ENCODE data around the gene FAM241B. TPM values are rescaled to one million over a fixed set of nuclear protein-coding genes. Genes with fewer than 3 reads are reported as not detected.

FAM241B gene
- polyA plus RNA-seq, 1 donor from 2014 or later: 135 TPM

- Histone ChIP-seq H3K79me2 (replicated peaks; ENCODE audit: insufficient read depth, low read length) (no peaks in the 10 kb centered on the region), H3F3A (ENCODE audit: insufficient read depth, low read length, poor library complexity, severe bottlenecking) (no peaks in the 10 kb centered on the region), H3K9me3 (ENCODE audit: low read length) (no peaks in the 10 kb centered on the region), H3K36me3 (ENCODE audit: insufficient read depth, low read length) (no peaks in the 10 kb centered on the region), H4K20me1 (ENCODE audit: insufficient read depth) (no peaks in the 10 kb centered on the region), H3K9me2 (ENCODE audit: insufficient read depth, low read length) (no peaks in the 10 kb centered on the region), H3K9ac (ENCODE audit: low read length) (no peak overlapping the region), H3K4me2 (ENCODE audit: low read length) (no peak overlapping the region), H2AFZ (ENCODE audit: low read depth, low read length) (no peak overlapping the region), H3K4me3 (ENCODE audit: low read length) (no peak overlapping the region), H3K27me3 (ENCODE audit: insufficient read depth, low read depth, low read length) (no peaks in the 10 kb centered on the region), H3K27ac (ENCODE audit: low read length) (no peak overlapping the region)
- no peak for TF ChIP-seq RAD21 (conservative IDR thresholded peaks at IDR 0.05)
- TF ChIP-seq EP300 (conservative IDR thresholded peaks at IDR 0.05; ENCODE audit: poor library complexity, severe bottlenecking): no peak
- no peak for TF ChIP-seq EZH2 (IDR thresholded peaks at IDR 0.05; ENCODE audit: borderline replicate concordance, insufficient read depth, low read length, poor library complexity, severe bottlenecking)
- no peak for TF ChIP-seq SMC3 (conservative IDR thresholded peaks at IDR 0.05; ENCODE audit: poor library complexity)
- no peak for TF ChIP-seq TAF1 (IDR thresholded peaks at IDR 0.05; ENCODE audit: low read depth)
- TF ChIP-seq POLR2AphosphoS5 (IDR thresholded peaks at IDR 0.05): no peak
- TF ChIP-seq CTCF (IDR thresholded peaks at IDR 0.05; ENCODE audit: poor library complexity, severe bottlenecking): no peak
- no peak for TF ChIP-seq MXI1 (conservative IDR thresholded peaks at IDR 0.05; ENCODE audit: poor library complexity, severe bottlenecking)
- TF ChIP-seq REST (IDR thresholded peaks at IDR 0.05; ENCODE audit: borderline replicate concordance): no peak
Observed at GRCh38 chr10:69619626-69620025, 10.4 kb upstream of the FAM241B start.

GRCh38 chr10:69620625-69621024 lies 9.4 kb upstream of the FAM241B start:
- no peak overlapping the region for H3K27ac ChIP-seq (ENCODE audit: low read length)

More at GRCh38 chr10:69620625-69621024, 9.4 kb upstream of the FAM241B start:
- H3K36me3 ChIP-seq (ENCODE audit: insufficient read depth, low read length): no peaks in the 10 kb centered on the region
- H4K20me1 ChIP-seq (ENCODE audit: insufficient read depth): no peaks in the 10 kb centered on the region
- no peaks in the 10 kb centered on the region for H3K9me3 ChIP-seq (ENCODE audit: low read length)
- no peaks in the 10 kb centered on the region for H3K79me2 ChIP-seq (replicated peaks; ENCODE audit: insufficient read depth, low read length)
- no peak for TF ChIP-seq POLR2AphosphoS5 (IDR thresholded peaks at IDR 0.05)
- no peak for TF ChIP-seq RAD21 (conservative IDR thresholded peaks at IDR 0.05)
- no peak for TF ChIP-seq SMC3 (conservative IDR thresholded peaks at IDR 0.05; ENCODE audit: poor library complexity)
- TF ChIP-seq EP300 (conservative IDR thresholded peaks at IDR 0.05; ENCODE audit: poor library complexity, severe bottlenecking): no peak
- no peak for TF ChIP-seq REST (IDR thresholded peaks at IDR 0.05; ENCODE audit: borderline replicate concordance)
- TF ChIP-seq EZH2 (IDR thresholded peaks at IDR 0.05; ENCODE audit: borderline replicate concordance, insufficient read depth, low read length, poor library complexity, severe bottlenecking): no peak
- no peak for TF ChIP-seq MXI1 (conservative IDR thresholded peaks at IDR 0.05; ENCODE audit: poor library complexity, severe bottlenecking)
- no peak for TF ChIP-seq TAF1 (IDR thresholded peaks at IDR 0.05; ENCODE audit: low read depth)
- TF ChIP-seq CTCF (IDR thresholded peaks at IDR 0.05; ENCODE audit: poor library complexity, severe bottlenecking): no peak
- H3K4me3 ChIP-seq (ENCODE audit: low read length): no peak overlapping the region
- H2AFZ ChIP-seq (ENCODE audit: low read depth, low read length): no peak overlapping the region
- no peak overlapping the region for H3K9ac ChIP-seq (ENCODE audit: low read length)
- H3K4me2 ChIP-seq (ENCODE audit: low read length): no peak overlapping the region
- no peaks in the 10 kb centered on the region for H3F3A ChIP-seq (ENCODE audit: insufficient read depth, low read length, poor library complexity, severe bottlenecking)
- no peaks in the 10 kb centered on the region for H3K27me3 ChIP-seq (ENCODE audit: insufficient read depth, low read depth, low read length)
- no peaks in the 10 kb centered on the region for H3K9me2 ChIP-seq (ENCODE audit: insufficient read depth, low read length)
